NCI-H1417 treated with DMSO at 0.1 percent for 48 hours (cell line): Measurements from ENCODE around the gene SETD3.

ENCODE experiments used
- DNase-seq: peaks from one replicate; lab custom pipeline; 2025; lab: John Stamatoyannopoulos, UW

SETD3 gene

GRCh38 chr14:99422228-99423010 lies 58.2 kb downstream of the SETD3 start:
- no peak for DNase-seq

- no peak for DNase-seq
These were observed 59.9 kb downstream of the SETD3 start for GRCh38 chr14:99420711-99421110.

- DNase-seq, result no peak
These were observed 60.8 kb downstream of the SETD3 start for GRCh38 chr14:99419905-99420304.

GRCh38 chr14:99418242-99418641 lies 62.4 kb downstream of the SETD3 start:
- DNase-seq, result no peak

GRCh38 chr14:99416909-99417308 lies 63.8 kb downstream of the SETD3 start:
- no peak for DNase-seq

GRCh38 chr14:99415496-99416281 lies 65.0 kb downstream of the SETD3 start:
- peak; percentile 45 for DNase-seq

GRCh38 chr14:99413911-99414310 lies 66.7 kb downstream of the SETD3 start:
- DNase-seq, result peak; percentile 38

- DNase-seq, result no peak
These were observed 67.5 kb downstream of the SETD3 start for GRCh38 chr14:99413172-99413571.

GRCh38 chr14:99412117-99413061 lies 68.3 kb downstream of the SETD3 start:
- DNase-seq, result no peak

- DNase-seq, result no peak
These were observed 70.6 kb downstream of the SETD3 start for GRCh38 chr14:99410019-99410418.

- no peak for DNase-seq
These were observed 71.7 kb downstream of the SETD3 start for GRCh38 chr14:99408971-99409289.

- no peak for DNase-seq
These were observed 72.2 kb downstream of the SETD3 start for GRCh38 chr14:99408286-99408970.

GRCh38 chr14:99407416-99407815 lies 73.2 kb downstream of the SETD3 start:
- no peak for DNase-seq

- no peak for DNase-seq
These were observed 77.7 kb downstream of the SETD3 start for GRCh38 chr14:99402950-99403349.

GRCh38 chr14:99402285-99402648 lies 78.4 kb downstream of the SETD3 start:
- DNase-seq, result no peak

- DNase-seq, result no peak
These were observed 78.9 kb downstream of the SETD3 start for GRCh38 chr14:99401621-99402284.

GRCh38 chr14:99401211-99401610 lies 79.4 kb downstream of the SETD3 start:
- no peak for DNase-seq

- DNase-seq, result no peak
These were observed 83.0 kb downstream of the SETD3 start for GRCh38 chr14:99397698-99398097.

- no peak for DNase-seq
These were observed 84.6 kb downstream of the SETD3 start for GRCh38 chr14:99395909-99396530.

GRCh38 chr14:99394602-99395156 lies 86.0 kb downstream of the SETD3 start:
- DNase-seq, result no peak
